SK-N-MC (cell line): Measurements from ENCODE around the gene DCUN1D4.

Source experiments
- DNase-seq: peaks from one replicate; pipeline ENCODE4 v3.0.0-alpha.2; 2011; ENCODE audit warnings: low read depth, low spot score
- H3K27ac ChIP-seq: fragments of 200-600 bp; sonication (generic); 2 replicates; pipeline ENCODE4 v1.5.1; 2016; ENCODE audit warnings: mixed run types
- H3K36me3 ChIP-seq: fragments of 200-600 bp; sonication (generic); 2 replicates; pipeline ENCODE4 v1.6.1; 2017; ENCODE audit warnings: antibody characterized with exemption, low read length, mixed read lengths; ENCODE audit not compliant: insufficient read depth
- H3K4me3 ChIP-seq: fragments of 200-600 bp; sonication (generic); 2 replicates; pipeline ENCODE4 v1.5.1; 2016
- H3K9ac ChIP-seq: fragments of 200-600 bp; sonication (generic); 2 replicates; pipeline ENCODE4 v1.8.0; 2017; ENCODE audit warnings: mixed run types, mixed read lengths; ENCODE audit not compliant: insufficient read length
- H3K9me3 ChIP-seq: fragments of 200-600 bp; sonication (generic); 2 replicates; pipeline ENCODE4 v1.6.1; 2017; ENCODE audit warnings: low read depth, mild to moderate bottlenecking, antibody characterized with exemption, low read length, moderate library complexity, mixed read lengths
- EZH2 ChIP-seq: fragments of 200-600 bp; sonication (generic); IDR thresholded peaks from one replicate; pipeline ENCODE4 v1.6.1; 2017; ENCODE audit warnings: antibody characterized with exemption
- FOXP2 ChIP-seq: optimal IDR thresholded peaks from 2 replicates; pipeline ENCODE3; 2011; ENCODE audit warnings: mild to moderate bottlenecking, moderate library complexity; ENCODE audit not compliant: insufficient read depth; ENCODE audit errors: extremely low read length, control extremely low read depth
- POLR2AphosphoS5 ChIP-seq: IDR thresholded peaks from 2 replicates; pipeline ENCODE4 v1.6.1; 2012; ENCODE audit warnings: mild to moderate bottlenecking, low read depth, low read length, borderline replicate concordance

Gene DCUN1D4

GRCh38 chr4:51894059-51894645 is 51.2 kb downstream of the DCUN1D4 start:
- no peak overlapping the region for H3K9ac ChIP-seq
- peaks cover 16% of the 10 kb centered on the region; the same call in 1 of the 2 replicates for H3K36me3 ChIP-seq
- H3K4me3 ChIP-seq, result no peak overlapping the region
- no peaks in the 10 kb centered on the region for H3K9me3 ChIP-seq
- no peak for DNase-seq
- TF ChIP-seq POLR2AphosphoS5, result no peak
- no peak for TF ChIP-seq FOXP2
- TF ChIP-seq EZH2, result no peak
- no peak overlapping the region for H3K27ac ChIP-seq

- H3K9me3 ChIP-seq, result no peaks in the 10 kb centered on the region
- DNase-seq, result no peak
- TF ChIP-seq POLR2AphosphoS5, result no peak
- TF ChIP-seq EZH2, result no peak
- no peak for TF ChIP-seq FOXP2
- H3K36me3 ChIP-seq, result peaks cover 17% of the 10 kb centered on the region
- H3K27ac ChIP-seq, result peak overlapping the region; percentile 22; the same call in 1 of the 2 replicates
- peak overlapping the region; percentile 6 for H3K9ac ChIP-seq
- H3K4me3 ChIP-seq, result no peak overlapping the region
These were observed 52.2 kb downstream of the DCUN1D4 start for GRCh38 chr4:51895158-51895557.

- peak; percentile 22 for DNase-seq
- Histone ChIP-seq H3K9ac (peak overlapping the region; percentile 6), H3K36me3 (peaks cover 24% of the 10 kb centered on the region), H3K4me3 (no peak overlapping the region), H3K27ac (peak overlapping the region; percentile 49; the same call in 1 of the 2 replicates), H3K9me3 (no peaks in the 10 kb centered on the region)
- TF ChIP-seq EZH2 (no peak), FOXP2 (peak; percentile 17), POLR2AphosphoS5 (no peak)
These were observed 53.0 kb downstream of the DCUN1D4 start for GRCh38 chr4:51895816-51896408.

GRCh38 chr4:51901363-51901762 is 58.4 kb downstream of the DCUN1D4 start:
- no peak overlapping the region for H3K27ac ChIP-seq
- H3K9me3 ChIP-seq, result no peaks in the 10 kb centered on the region
- H3K4me3 ChIP-seq, result no peak overlapping the region
- TF ChIP-seq EZH2 (no peak), POLR2AphosphoS5 (no peak), FOXP2 (no peak)
- H3K36me3 ChIP-seq, result peaks cover 34% of the 10 kb centered on the region
- no peak overlapping the region for H3K9ac ChIP-seq
- no peak for DNase-seq

GRCh38 chr4:51906167-51906958 is 63.4 kb downstream of the DCUN1D4 start:
- Histone ChIP-seq H3K4me3 (no peak overlapping the region), H3K36me3 (peaks cover 37% of the 10 kb centered on the region), H3K9me3 (no peaks in the 10 kb centered on the region), H3K27ac (no peak overlapping the region), H3K9ac (no peak overlapping the region)
- no peak for DNase-seq
- no peak for TF ChIP-seq EZH2
- no peak for TF ChIP-seq POLR2AphosphoS5
- no peak for TF ChIP-seq FOXP2

- Histone ChIP-seq H3K27ac (no peak overlapping the region), H3K9ac (no peak overlapping the region), H3K9me3 (no peaks in the 10 kb centered on the region), H3K4me3 (no peak overlapping the region), H3K36me3 (peaks cover 37% of the 10 kb centered on the region)
- no peak for DNase-seq
- TF ChIP-seq FOXP2 (no peak), EZH2 (no peak), POLR2AphosphoS5 (no peak)
These were observed 64.2 kb downstream of the DCUN1D4 start for GRCh38 chr4:51907006-51907669.

- Histone ChIP-seq H3K36me3 (peaks cover 44% of the 10 kb centered on the region), H3K27ac (no peak overlapping the region), H3K9ac (no peak overlapping the region), H3K9me3 (no peaks in the 10 kb centered on the region), H3K4me3 (no peak overlapping the region)
- TF ChIP-seq EZH2, result no peak
- no peak for TF ChIP-seq POLR2AphosphoS5
- no peak for TF ChIP-seq FOXP2
- no peak for DNase-seq
These were observed 66.3 kb downstream of the DCUN1D4 start for GRCh38 chr4:51909236-51909703.

GRCh38 chr4:51918251-51918650 is 75.3 kb downstream of the DCUN1D4 start:
- Histone ChIP-seq H3K9me3 (no peaks in the 10 kb centered on the region), H3K4me3 (no peak overlapping the region), H3K27ac (no peak overlapping the region), H3K36me3 (peaks cover 21% of the 10 kb centered on the region), H3K9ac (no peak overlapping the region)
- TF ChIP-seq POLR2AphosphoS5 (no peak), FOXP2 (no peak), EZH2 (no peak)
- DNase-seq, result no peak
